K562 (cell line): ENCODE results near the gene CIAO2B. TPM values are rescaled to one million over a fixed set of nuclear protein-coding genes. Genes with fewer than 3 reads are reported as not detected.

Source experiments
- ATAC-seq: fragments of 200-7000 bp; cut with Tn5 transposase; 3 replicates; pipeline ENCODE4 v1.9.1; 2020; ENCODE audit warnings: moderate library complexity
- BruUV-seq: library from RNA; stranded (reverse); fragments of 400-500 nt; replicated peaks from 2 replicates; lab custom pipeline; 2021; lab: Mats Ljungman, UMichigan
- CTCF ChIA-PET: fragments of 300-600 bp; formaldehyde crosslinking; extraction: SDS; loops from one replicate; lab custom pipeline; 2021; ENCODE audit warnings: low intra/inter-chr PET ratio; lab: Yijun Ruan, JAX
- POLR2A ChIA-PET: fragments of 300-600, 350-650 bp; sonication (Branson Sonifier 250); formaldehyde crosslinking; extraction: SDS; loops from one replicate; lab custom pipeline; 2021; ENCODE audit warnings: antibody characterized with exemption, inconsistent platforms; lab: Yijun Ruan, JAX
- DNase-seq, 4 experiments: peaks; one replicate each; pipeline versions ENCODE4 v3.0.0 to v3.0.0-alpha.2; 2011 to 2018; ENCODE audit warnings: low spot score in 3 of 4, mixed read lengths in 3 of 4; ENCODE audit errors: extremely low read depth in 1 of 4
- FAIRE-seq: peaks from 2 replicates; lab custom pipeline; 2011; peaks lifted over from hg19 to GRCh38; lab: Jason Lieb, UNC
- H2AFZ ChIP-seq: 2 replicates; pipeline ENCODE4 v1.6.0; 2011; ENCODE audit warnings: low read depth, low read length, control low read depth, inconsistent platforms
- H3K27ac ChIP-seq: fragments of 200-600 bp; 3 replicates; pipeline ENCODE4 v1.8.0; 2011; ENCODE audit warnings: low read depth, mild to moderate bottlenecking, control low read depth, inconsistent platforms, low read length, moderate library complexity, mixed read lengths; ENCODE audit errors: extremely low read depth
- H3K27me3 ChIP-seq, 2 experiments: fragments of 300-600 bp in 1 of 2; 2 replicates in 1 of 2; 3 replicates in 1 of 2; pipeline versions ENCODE4 v1.6.0 to v1.8.0; 2011; ENCODE audit warnings: inconsistent platforms in 2 of 2, low read length in 2 of 2, mild to moderate bottlenecking in 1 of 2, mixed read lengths in 1 of 2, moderate library complexity in 1 of 2; ENCODE audit not compliant: control insufficient read depth in 2 of 2, insufficient read depth in 2 of 2
- H3K36me3 ChIP-seq: fragments of 300-600 bp; 3 replicates; pipeline ENCODE4 v1.8.0; 2011; ENCODE audit warnings: mild to moderate bottlenecking, low read length, inconsistent platforms; ENCODE audit not compliant: control insufficient read depth, insufficient read depth
- H3K4me1 ChIP-seq, 2 experiments: fragments of 200-600 bp in 1 of 2; replicated peaks in 1 of 2; 2 replicates in 1 of 2; 3 replicates in 1 of 2; pipeline versions ENCODE4 v1.5.1 to v1.8.0; 2011; ENCODE audit warnings: inconsistent platforms in 2 of 2, low read length in 2 of 2, mild to moderate bottlenecking in 1 of 2, mixed read lengths in 1 of 2, moderate library complexity in 1 of 2; ENCODE audit not compliant: control insufficient read depth in 2 of 2, insufficient read depth in 2 of 2
- H3K4me2 ChIP-seq: 2 replicates; pipeline ENCODE4 v1.6.1; 2011; ENCODE audit warnings: low read length, control low read depth, inconsistent platforms, mixed read lengths; ENCODE audit not compliant: insufficient read depth
- H3K4me3 ChIP-seq: fragments of 200-600 bp; sonication (generic), shearing (Covaris generic); 2 replicates; pipeline ENCODE4 v1.5.1; 2016; ENCODE audit warnings: control low read depth, inconsistent platforms
- H3K79me2 ChIP-seq: fragments of 200-600 bp; 3 replicates; pipeline ENCODE4 v1.8.0; 2011; ENCODE audit warnings: low read length, inconsistent platforms; ENCODE audit not compliant: control insufficient read depth, insufficient read depth
- H3K9ac ChIP-seq, 2 experiments: 2 replicates each; pipeline versions ENCODE4 v1.6.0 to v1.6.1; 2011; ENCODE audit warnings: low read depth in 2 of 2, low read length in 2 of 2, control low read depth in 1 of 2, inconsistent platforms in 1 of 2, mild to moderate bottlenecking in 1 of 2, mixed read lengths in 1 of 2; ENCODE audit not compliant: insufficient read depth in 1 of 2
- H3K9me1 ChIP-seq: one replicate; pipeline ENCODE4 v1.6.0; 2011; ENCODE audit warnings: inconsistent platforms, mild to moderate bottlenecking, low read length, moderate library complexity; ENCODE audit not compliant: control insufficient read depth, insufficient read depth
- H3K9me3 ChIP-seq: replicated peaks from 2 replicates; pipeline ENCODE4 v1.5.1; 2011; ENCODE audit warnings: low read depth, low read length, inconsistent platforms; ENCODE audit not compliant: control insufficient read depth, insufficient read depth
- H4K20me1 ChIP-seq: replicated peaks from 2 replicates; pipeline ENCODE4 v1.6.1; 2011; ENCODE audit warnings: low read length, inconsistent platforms, mixed read lengths; ENCODE audit not compliant: control insufficient read depth, insufficient read depth
- FIP1L1 ChIP-seq: fragments of 200-400 bp; formaldehyde crosslinking; IDR thresholded peaks from 2 replicates; pipeline ENCODE4 v1.6.1; 2018; ENCODE audit warnings: mild to moderate bottlenecking, low read depth, low read length; ENCODE audit not compliant: poor library complexity, severe bottlenecking
- MTF1 ChIP-seq: fragments of 250-450 bp; sonication (Bioruptor Pico); IDR thresholded peaks from 2 replicates; pipeline ENCODE4 v1.9.0; 2021; ENCODE audit warnings: moderate library complexity, mild to moderate bottlenecking, inconsistent platforms, borderline replicate concordance
- WGBS: fragments of 100-300 bp; shearing (Covaris generic); methylation state at CpG from one replicate; pipeline ENCODE4 v1.1.6; 2016; ENCODE audit warnings: low coverage, mixed read lengths; ENCODE audit not compliant: insufficient coverage; ENCODE audit errors: missing lambda C conversion rate; 5-methylcytosine and 5-hydroxymethylcytosine counted together
- in situ Hi-C: fragments of 300-500 bp; cut with MboI; formaldehyde crosslinking; loops from 4 replicates; pipeline ENCODE4 v1.15.0; 2018; ENCODE audit warnings: inconsistent platforms, mixed read lengths
- intact Hi-C: fragments of 100-400 bp; cut with micrococcal nuclease; formaldehyde crosslinking; loops from 2 replicates; pipeline ENCODE4 v1.14.2; 2022
- polyA plus RNA-seq, 8 experiments: library from polyadenylated mRNA; depleted of rRNA in 4 of 8; stranded (reverse) in 5 of 8; unstranded in 3 of 8; fragments of >200 nt; fragmentation: Nextera tagmentation in 2 of 8; fragmentation: Illumina TruSeq in 1 of 8; extraction: Ambion mirVana in 2 of 8; extraction: Trizol in 1 of 8; gene quantifications; 2 replicates each; pipeline versions ENCODE4 v1.2.1 to v1.2.3, GENCODE V29; 2011 to 2014; ENCODE audit warnings: inconsistent platforms in 1 of 8, missing spikeins in 1 of 8
- total RNA-seq, 7 experiments: library from RNA; depleted of rRNA in 6 of 7; stranded (reverse); fragments of >200 nt in 6 of 7; fragmentation: Illumina TruSeq in 2 of 7; extraction: Trizol in 2 of 7; gene quantifications; 2 replicates each; pipeline versions ENCODE4 v1.2.1 to v1.2.3, GENCODE V29; 2011 to 2021; ENCODE audit warnings: low replicate concordance in 1 of 7
- TF ChIP-seq, protein P1 (sequence below): fragments of 200-800 bp; sonication (Bioruptor generic); IDR thresholded peaks from 2 replicates; pipeline ENCODE4 v1.6.1; 2017; ENCODE audit warnings: missing genetic modification characterization, missing compliant biosample characterization

CIAO2B gene
- total and polyA plus RNA-seq, 9 of the 15 experiments (the other 6 are each of a cell fraction or from before 2014, with no cell fraction given): 86.8 to 182 (median 113) TPM

DNA sequence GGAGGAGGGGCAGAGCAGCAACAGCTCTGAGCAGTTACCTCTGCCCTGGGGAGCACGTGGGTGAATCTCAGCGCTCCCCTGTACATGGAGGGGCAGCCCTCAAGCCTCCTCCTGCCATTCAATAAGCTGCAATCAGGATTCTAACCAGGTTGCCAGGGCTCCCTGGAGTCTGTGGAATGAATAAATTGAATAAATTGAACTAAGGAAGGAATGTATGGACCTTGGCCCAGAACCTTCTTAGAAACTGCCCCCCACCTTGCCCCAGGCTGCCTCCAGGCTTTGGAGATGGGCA is 14.0 kb downstream of the CIAO2B start:
- Histone ChIP-seq H3K79me2 (no peaks in the 10 kb centered on the region), H4K20me1 (no peaks in the 10 kb centered on the region; the same call in 1 of the 2 replicates), H3K27me3 (peaks cover 14 to 64% of the 10 kb centered on the region in 2 experiments; a peak in 3 of 5 replicates), H3K4me1 (peaks cover 0 to 28% of the 10 kb centered on the region in 2 experiments; a peak in 2 of 5 replicates), H2AFZ (no peak overlapping the region), H3K27ac (no peak overlapping the region), H3K4me3 (no peak overlapping the region), H3K9ac (no peak overlapping the region), H3K4me2 (no peak overlapping the region), H3K9me3 (no peaks in the 10 kb centered on the region), H3K36me3 (no peaks in the 10 kb centered on the region), H3K9me1 (no peaks in the 10 kb centered on the region)
- intact Hi-C loops: no loop called here
- ATAC-seq: no peak
- ChIA-PET CTCF (no interaction called here), POLR2A (interaction anchor here (0.9 to 1.2 kb wide), 2 partner anchors 10 to 21 kb away, joined by 3 to 4 read pairs; no protein-coding TSS in a partner anchor)
- in situ Hi-C loops: no loop called here
- no peak for TF ChIP-seq FIP1L1
- BruUV-seq: no TSS peak
- DNase-seq: no peak
- FAIRE-seq: no peak
- WGBS: 3% methylated on average over 2 of the region's 2 CpGs

DNA sequence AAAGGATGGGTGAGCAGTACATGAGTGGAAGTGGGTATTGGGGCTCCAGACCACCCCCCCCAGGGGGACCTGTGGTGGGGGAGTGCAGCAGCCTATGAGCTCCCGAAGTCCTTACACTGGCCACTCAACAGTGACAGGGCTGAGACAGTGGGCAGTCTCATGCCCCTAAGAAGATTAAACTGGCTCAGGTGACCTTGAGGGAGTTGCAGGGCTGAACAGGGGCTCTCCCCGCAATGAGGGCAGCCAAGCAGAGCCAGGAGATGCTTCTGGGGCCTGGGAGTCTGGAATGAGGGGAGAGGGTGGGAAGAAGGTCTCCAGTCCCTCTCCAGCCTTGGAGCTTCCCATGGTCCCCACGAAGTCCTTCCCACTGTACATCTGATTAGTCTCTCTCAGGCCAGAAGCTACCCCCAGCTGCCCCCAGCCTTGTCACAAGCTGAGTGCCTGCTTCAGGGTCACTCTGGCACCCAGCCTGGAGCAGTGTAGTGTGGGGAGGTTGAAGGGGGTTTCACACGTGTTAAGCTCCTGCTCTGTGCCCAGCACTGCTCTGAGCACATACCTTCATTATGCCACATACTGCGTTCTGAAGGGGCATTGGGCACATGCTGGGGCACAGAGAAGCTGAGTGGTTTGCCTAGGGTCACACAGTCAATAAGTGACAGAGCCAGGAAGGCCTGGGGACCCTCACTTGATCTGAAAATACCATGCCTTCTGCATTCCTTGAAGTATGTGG is 14.5 kb downstream of the CIAO2B start:
- Histone ChIP-seq H3K79me2 (no peaks in the 10 kb centered on the region), H3K36me3 (no peaks in the 10 kb centered on the region), H3K4me2 (no peak overlapping the region), H3K4me1 (peaks cover 0 to 23% of the 10 kb centered on the region in 2 experiments; a peak in 2 of 5 replicates), H3K9me1 (no peaks in the 10 kb centered on the region), H4K20me1 (no peaks in the 10 kb centered on the region; the same call in 1 of the 2 replicates), H3K27me3 (peaks cover 12 to 64% of the 10 kb centered on the region in 2 experiments; a peak in 4 of 5 replicates), H3K4me3 (no peak overlapping the region), H3K27ac (no peak overlapping the region), H3K9me3 (no peaks in the 10 kb centered on the region), H3K9ac (no peak overlapping the region), H2AFZ (no peak overlapping the region)
- intact Hi-C loops (no loop called here), in situ Hi-C loops (no loop called here)
- FAIRE-seq (no peak), DNase-seq (no peak), ATAC-seq (no peak)
- 2% methylated on average over 5 of the region's 5 CpGs for WGBS
- BruUV-seq: no TSS peak
- POLR2A ChIA-PET: interaction anchor here (0.9 to 2.4 kb wide), 3 partner anchors 9 to 20 kb away, joined by 3 to 9 read pairs (median 4); no protein-coding TSS in a partner anchor
- CTCF ChIA-PET: no interaction called here
- no peak for TF ChIP-seq MTF1 (CRISPR knock-in tag)
- TF ChIP-seq, protein P1, sequence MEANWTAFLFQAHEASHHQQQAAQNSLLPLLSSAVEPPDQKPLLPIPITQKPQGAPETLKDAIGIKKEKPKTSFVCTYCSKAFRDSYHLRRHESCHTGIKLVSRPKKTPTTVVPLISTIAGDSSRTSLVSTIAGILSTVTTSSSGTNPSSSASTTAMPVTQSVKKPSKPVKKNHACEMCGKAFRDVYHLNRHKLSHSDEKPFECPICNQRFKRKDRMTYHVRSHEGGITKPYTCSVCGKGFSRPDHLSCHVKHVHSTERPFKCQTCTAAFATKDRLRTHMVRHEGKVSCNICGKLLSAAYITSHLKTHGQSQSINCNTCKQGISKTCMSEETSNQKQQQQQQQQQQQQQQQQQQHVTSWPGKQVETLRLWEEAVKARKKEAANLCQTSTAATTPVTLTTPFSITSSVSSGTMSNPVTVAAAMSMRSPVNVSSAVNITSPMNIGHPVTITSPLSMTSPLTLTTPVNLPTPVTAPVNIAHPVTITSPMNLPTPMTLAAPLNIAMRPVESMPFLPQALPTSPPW: no peak
